T-helper 2 cell (primary cell): ENCODE measurements around the gene RNF10.
A peak's percentile ranks its signal among the peaks of the same experiment; 100 is the strongest.
"Not testable (repeated sequence)": the region's sequence is repeated elsewhere in the genome, so short reads cannot be mapped to it uniquely, and the experiment has no call there.

ENCODE experiments used
- DNase-seq, 5 experiments: peaks; one replicate each; pipeline versions ENCODE4 v3.0.0 to v3.0.0-alpha.2; 2012 to 2022

RNF10 gene

DNA sequence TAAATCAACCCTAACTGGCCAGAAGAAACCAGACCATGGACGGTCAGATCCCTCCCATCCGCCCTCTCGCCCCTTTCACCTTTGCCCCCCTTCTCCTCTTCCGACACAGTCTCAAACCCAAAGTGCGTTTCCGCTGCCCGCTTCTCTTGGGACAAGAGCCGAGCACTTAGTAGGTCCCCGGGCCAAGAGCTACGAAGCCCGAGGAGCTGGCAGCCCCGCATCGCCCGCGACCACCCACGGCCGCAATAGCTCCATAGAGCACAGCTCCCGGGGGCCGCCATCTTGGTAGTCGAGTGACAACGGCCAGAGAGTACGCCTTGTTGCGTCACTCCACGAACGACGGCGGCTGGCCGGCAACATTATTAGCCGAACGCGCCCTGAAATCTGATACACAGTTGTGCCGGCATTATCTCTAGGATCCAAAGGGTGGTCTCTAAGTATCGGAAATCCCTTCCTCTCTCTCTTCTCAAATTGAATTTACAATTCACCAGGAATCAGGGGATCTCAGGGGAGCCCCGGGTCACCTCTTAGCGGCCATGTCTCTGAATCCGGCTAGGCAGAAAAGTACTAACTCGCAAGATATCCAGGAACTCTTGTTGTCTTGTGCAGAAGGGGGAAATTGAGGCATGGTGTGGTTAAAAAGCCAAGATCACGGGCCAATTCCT is 5.2 kb upstream of the RNF10 start, which contains the start of gene COQ5:
COQ5 (minus strand) TSS at position 298 of the 665 bp plus-strand sequence; CDS start at position 281, 17 bp downstream.
- DNase-seq: peak; percentile 63 to 89 (median 73)

DNA sequence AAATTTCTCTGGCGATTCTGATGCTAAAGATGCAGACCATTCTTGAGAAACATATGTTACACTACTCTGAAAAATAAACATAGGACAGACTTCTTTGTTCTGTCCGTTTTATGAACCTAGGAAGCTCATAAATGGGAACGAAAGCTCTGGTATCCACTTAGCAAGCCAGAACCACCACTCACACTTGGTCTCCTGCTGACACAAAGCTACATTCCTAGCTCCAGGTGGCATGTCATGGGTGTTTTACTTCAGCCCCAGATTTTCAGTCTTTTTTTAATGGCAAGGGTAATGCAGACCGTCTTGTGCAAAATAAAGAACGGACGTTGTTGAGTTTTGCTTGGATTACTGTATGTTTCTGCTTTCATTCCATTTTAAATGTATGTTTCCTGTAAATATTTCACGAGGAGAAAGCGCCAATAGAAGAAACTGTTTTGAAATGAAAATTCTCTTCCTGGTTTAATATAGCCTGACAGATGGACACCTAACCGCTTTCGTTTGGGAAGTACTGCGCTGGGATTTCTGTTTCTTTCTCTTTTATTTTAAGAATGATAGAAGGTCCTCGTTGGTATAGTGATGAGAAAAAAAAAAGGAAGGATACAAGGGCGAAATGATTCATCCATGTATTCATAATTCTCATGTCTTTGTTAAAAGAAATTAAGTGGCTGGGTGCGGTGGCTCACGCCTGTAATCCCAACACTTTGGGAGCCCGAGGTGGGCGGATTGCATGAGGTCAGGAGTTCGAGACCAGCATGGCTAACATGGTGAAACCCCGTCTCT is 4.3 kb upstream of the RNF10 start:
- no peak for DNase-seq

GRCh38 chr12:120530418-120530761 is 3.8 kb upstream of the RNF10 start:
- not testable (repeated sequence) for DNase-seq

DNA sequence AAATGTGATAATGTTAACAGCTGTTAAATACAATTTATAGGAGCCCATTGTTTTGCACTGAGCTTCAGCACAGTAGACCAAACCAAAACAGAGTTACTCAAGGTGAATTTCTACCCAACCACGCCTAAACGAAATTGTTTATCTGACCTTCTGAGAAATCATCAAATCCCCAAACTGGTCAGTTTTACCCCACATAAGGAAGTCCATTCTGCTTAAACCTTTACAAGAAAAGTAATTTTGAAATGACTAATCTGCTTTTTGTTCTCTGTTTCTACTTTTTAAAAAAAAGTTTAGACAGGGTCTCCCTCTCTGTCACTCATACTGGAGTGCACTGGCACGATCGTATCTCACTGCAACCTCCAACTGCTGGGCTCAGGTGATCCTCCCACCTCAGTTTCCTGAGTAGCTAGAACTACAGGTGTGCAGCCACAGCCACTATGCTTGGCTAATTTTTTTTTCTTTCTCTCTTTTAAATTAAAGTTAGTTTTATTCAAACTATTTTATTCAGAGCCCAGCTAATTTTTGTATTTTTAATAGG is 1.4 kb upstream of the RNF10 start:
- DNase-seq: peak in 1 of 5 experiments; percentile 34

GRCh38 chr12:120534703-120535655 is 823 bp downstream of the RNF10 start:
- peak; percentile 22 to 64 (median 30) for DNase-seq

DNA sequence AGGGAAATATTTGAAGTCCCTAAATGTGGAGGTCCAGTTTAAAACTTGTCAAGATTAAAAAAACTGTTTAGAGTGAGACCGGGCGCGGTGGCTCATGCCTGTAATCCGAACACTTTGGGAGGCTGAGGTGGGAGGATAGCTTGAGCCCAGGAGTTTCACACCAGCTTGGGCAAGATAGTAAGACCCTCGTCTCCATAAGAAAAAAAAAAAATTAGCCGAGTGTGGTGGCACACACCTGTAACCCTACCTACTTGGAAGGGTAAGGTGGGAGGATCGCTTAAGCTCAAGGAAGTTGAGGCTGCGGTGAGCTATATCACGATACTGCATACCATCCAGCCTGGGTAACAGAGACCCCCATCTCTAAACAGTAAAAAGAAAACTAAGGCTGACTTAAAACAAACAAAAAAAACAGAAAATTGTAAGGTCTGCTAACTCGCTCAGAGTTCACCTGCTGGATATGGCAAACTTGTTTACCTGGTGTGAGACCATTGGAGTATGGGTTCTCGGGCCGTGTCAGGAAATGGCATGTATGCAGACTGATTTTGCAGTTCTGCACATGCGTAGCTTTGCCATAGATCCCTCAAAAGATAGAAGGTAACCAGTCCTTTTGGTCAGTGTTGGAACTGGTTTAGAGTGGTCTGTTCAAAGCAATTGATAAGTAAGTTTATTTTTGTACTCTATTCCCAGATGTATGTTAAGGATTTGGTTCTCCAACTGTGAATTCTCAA is 2.1 kb downstream of the RNF10 start:
- DNase-seq: peak in 2 of 5 experiments; percentile 9 to 64

- DNase-seq: no peak
These were observed 3.7 kb downstream of the RNF10 start for GRCh38 chr12:120537856-120538220.

- DNase-seq: no peak
These were observed 4.4 kb downstream of the RNF10 start for GRCh38 chr12:120538281-120539156.

DNA sequence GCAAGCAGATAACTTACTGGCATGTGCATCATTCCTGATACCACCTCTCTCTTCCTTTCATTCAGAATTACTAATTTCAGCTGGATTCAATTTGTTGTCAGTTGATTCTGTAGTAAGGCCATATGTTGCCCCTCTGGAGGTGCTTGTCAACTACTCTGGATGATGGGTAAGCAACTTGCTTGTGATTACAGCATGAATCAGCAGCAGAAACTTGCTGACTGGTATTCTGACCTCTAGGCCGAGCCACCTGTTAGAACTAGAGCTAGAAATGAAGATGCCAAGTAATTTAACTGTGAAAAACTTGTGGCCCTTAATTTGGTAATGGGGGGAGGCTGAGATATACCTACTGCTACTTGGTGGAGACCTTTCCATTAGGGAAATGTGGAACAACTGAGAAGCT is 5.1 kb downstream of the RNF10 start:
- peak in 1 of 5 experiments; percentile 41 for DNase-seq

DNA sequence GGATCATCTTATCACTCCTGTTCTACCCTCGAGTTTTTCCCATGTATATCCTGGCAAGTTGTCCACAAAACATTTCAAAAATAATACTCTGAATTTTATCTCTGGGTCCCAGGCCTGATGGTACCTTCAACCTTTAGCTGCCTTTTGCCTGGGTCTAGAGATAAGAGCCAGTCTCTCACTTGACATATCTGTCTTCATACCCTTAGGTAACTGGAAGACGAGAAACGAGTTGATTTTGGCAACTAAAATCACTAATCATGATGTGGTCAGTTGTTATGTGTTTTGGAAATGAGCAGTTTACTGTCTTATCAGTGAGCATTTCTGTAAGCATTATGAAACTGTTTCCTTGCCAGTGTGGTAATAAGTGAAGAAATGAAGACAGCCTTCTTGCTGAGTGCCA is 6.3 kb downstream of the RNF10 start:
- peak in 1 of 5 experiments; percentile 77 for DNase-seq

- DNase-seq: no peak
These were observed 8.0 kb downstream of the RNF10 start for GRCh38 chr12:120542166-120542565.

GRCh38 chr12:120544691-120545090 is 10.5 kb downstream of the RNF10 start:
- no peak for DNase-seq

DNA sequence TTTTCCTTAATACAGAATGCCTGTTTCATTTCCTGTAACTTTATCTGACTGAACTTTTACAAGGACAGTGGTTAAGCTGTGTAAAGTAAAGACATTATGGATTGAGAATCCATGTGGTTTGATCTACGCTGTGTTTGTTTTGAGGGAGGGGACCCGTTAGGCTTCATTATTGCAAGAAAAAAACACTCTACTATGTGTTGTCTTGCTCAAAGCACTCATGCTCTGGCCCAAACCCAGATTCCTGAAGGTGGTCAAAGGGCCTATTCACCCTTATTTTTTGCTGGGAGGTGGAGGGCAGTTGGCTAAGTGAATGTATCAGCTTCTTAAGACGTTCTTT is 11.9 kb downstream of the RNF10 start:
- no peak for DNase-seq

GRCh38 chr12:120554678-120555077 is 20.5 kb downstream of the RNF10 start:
- DNase-seq: no peak

DNA sequence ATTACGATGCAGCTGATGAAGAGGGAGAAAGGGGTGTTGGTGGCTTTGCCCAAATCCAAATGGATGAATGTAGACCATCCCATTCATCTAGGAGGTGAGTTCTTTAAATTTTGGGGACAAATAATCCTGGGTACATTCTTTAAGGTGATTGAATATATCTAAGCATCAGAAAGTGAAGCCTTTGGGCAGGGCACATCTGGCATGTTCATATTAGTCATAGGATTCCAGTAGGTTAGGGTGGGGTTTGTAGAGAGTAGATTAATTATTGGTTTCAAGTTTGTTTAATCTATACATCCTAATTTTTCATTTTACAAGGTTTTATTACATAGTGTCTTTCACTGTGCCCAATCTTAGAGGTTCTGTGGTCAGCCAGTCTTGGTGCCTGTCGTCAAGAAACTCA is 23.4 kb downstream of the RNF10 start:
- DNase-seq: no peak

- DNase-seq: no peak
These were observed 28.8 kb downstream of the RNF10 start for GRCh38 chr12:120562906-120563305.

DNA sequence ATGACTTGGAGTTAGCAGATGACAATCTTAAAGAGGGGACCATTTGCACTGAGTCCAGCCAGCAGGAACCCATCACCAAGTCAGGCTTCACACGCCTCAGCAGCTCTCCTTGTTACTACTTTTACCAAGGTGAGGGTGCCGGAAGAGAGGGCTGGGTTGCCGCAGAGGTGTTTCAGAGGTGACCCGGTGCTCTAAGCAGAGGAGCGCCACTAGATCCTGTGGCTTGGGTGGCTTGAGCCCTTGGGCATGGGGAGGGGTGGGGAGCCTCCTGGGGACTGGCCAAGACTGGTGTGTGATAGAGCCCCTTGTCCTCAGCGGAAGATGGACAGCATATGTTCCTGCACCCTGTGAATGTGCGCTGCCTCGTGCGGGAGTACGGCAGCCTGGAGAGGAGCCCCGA is 29.3 kb downstream of the RNF10 start:
- DNase-seq: no peak

GRCh38 chr12:120571299-120571698 is 37.1 kb downstream of the RNF10 start:
- DNase-seq: no peak

DNA sequence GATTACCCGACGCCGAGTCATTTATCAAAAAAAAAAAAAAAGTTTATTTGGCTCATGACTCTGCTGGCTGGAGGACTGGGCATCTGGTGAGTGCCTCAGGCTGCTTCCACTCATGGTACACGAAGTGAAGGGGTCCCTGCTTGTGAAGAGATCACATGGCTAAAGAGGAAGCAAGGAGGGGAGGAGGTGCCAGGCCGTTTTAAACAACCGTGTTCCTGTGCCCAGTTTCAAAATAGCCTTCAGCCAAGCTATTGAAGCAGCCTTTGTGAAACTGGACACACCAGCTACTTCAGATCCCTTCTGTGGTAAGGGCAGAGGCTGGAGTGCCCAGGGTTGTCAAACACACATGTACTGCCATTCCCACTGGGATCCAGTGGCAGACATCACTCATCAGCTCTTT is 39.4 kb downstream of the RNF10 start:
- DNase-seq: no peak

DNA sequence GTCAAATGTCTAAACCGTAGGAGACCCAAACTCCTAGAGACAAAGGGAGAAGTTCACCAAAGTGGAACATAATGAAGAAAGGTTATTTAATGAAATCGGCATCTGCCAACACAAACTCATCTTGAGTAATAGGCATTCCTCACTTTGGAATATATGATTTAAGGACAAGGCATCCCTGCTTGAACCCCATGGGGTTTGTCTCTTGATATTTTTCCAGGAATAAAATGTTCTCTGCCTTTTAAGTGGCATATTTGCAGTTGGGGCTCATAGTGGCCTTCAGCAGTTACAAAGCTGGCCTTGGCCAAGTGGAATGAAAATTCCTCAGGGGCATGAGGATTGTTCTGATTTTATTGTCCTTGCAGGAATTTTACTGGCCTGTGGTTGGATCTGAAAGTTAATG is 40.0 kb downstream of the RNF10 start:
- DNase-seq: no peak

- DNase-seq: no peak
These were observed 45.0 kb downstream of the RNF10 start for GRCh38 chr12:120579179-120579578.
